Muscle of leg (tissue), 11 donors: ENCODE data around the gene SIK3. TPM values are rescaled to one million over a fixed set of nuclear protein-coding genes. Genes with fewer than 3 reads are reported as not detected.
A peak's percentile ranks its signal among the peaks of the same experiment; 100 is the strongest.
"Not testable (repeated sequence)": the region's sequence is repeated elsewhere in the genome, so short reads cannot be mapped to it uniquely, and the experiment has no call there.

Experiments
- DNase-seq: peaks from one replicate; pipeline ENCODE4 v3.0.0; 2013
- H3K27ac ChIP-seq: one replicate; pipeline ENCODE4 v1.5.1; 2013; ENCODE audit warnings: mild to moderate bottlenecking, low read length, control low read depth
- H3K27me3 ChIP-seq: one replicate; pipeline ENCODE4 v1.6.1; 2013; ENCODE audit warnings: low read length; ENCODE audit not compliant: control insufficient read depth, insufficient read depth
- H3K36me3 ChIP-seq: one replicate; pipeline ENCODE4 v1.6.1; 2013; ENCODE audit warnings: low read length; ENCODE audit not compliant: control insufficient read depth, insufficient read depth
- H3K4me1 ChIP-seq: one replicate; pipeline ENCODE4 v1.6.1; 2013; ENCODE audit warnings: low read length; ENCODE audit not compliant: control insufficient read depth, insufficient read depth
- H3K4me3 ChIP-seq: one replicate; pipeline ENCODE4 v1.5.1; 2013; ENCODE audit warnings: low read length, control low read depth
- H3K9me3 ChIP-seq: replicated peaks from 2 replicates; pipeline ENCODE4 v1.6.1; 2013; ENCODE audit warnings: low read depth, low read length; ENCODE audit not compliant: control insufficient read depth
- WGBS: methylation state at CpG from one replicate; pipeline ENCODE4 v1.1.5; 2013; ENCODE audit warnings: missing lambda C conversion rate; ENCODE audit not compliant: insufficient coverage; 5-methylcytosine and 5-hydroxymethylcytosine counted together
- polyA plus RNA-seq, 8 donors: library from polyadenylated mRNA; unstranded; fragments of 120-200 nt; gene quantifications; one replicate each; pipeline versions ENCODE4 v1.2.1 to v1.2.3, GENCODE V29; 2013; ENCODE audit warnings: inconsistent platforms in 1 of 8, low replicate concordance in 1 of 8; ENCODE audit not compliant: insufficient read length in 8 of 8, insufficient read depth in 1 of 8
- total RNA-seq: library from RNA; stranded (reverse); fragments of 120-200 nt; gene quantifications from one replicate; pipeline ENCODE4 v1.2.4, GENCODE V29; 2013

Gene SIK3
- total and polyA plus RNA-seq, 9 donors = 20.0 to 35.0 (median 29.5) TPM

DNA sequence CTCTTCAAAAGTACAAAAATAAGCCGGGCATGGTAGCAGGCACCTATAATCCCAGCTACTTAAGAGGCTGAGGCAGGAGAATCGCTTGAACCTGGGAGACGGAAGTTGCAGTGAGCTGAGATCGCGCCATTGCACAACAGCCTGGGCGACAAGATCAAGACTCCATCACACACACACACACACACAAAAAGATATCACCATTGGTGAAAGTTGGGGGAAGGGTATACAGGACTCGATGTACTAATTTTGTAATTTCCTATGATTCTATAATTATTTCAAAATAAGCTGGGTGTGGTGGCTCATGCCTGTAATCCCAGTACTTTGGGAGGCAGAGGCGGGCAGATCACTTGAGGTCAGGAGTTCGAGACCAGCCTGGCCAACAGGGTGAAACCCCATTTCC, 48.1 kb downstream of the SIK3 start:
- H3K36me3 ChIP-seq, H3K9me3 ChIP-seq, H3K4me3 ChIP-seq, H3K4me1 ChIP-seq, H3K27me3 ChIP-seq, H3K27ac ChIP-seq, DNase-seq: not testable (repeated sequence)
- WGBS = no CpG with 5 or more reads among the region's 9 CpGs

DNA sequence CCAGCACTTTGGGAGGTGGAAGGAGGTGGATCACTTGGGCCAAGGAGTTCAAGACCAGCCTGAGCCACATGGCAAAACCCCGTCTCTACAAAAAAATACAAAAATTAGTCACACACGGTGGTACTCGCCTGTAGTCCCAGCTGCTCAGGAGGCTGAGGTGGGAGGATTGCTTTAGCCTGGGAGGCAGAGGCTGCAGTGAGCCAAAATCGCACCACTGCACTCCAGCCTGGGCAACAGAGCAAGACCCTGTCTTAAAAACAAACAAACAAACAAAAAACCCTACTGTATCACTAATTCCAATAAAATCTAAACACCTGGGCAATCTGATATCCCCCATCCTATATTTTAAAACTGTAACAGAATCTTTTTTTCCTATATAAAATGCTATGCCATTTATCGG, 51.6 kb downstream of the SIK3 start:
- not testable (repeated sequence) for H3K4me1 ChIP-seq, H3K36me3 ChIP-seq, H3K4me3 ChIP-seq, DNase-seq, H3K9me3 ChIP-seq, H3K27me3 ChIP-seq, H3K27ac ChIP-seq
- WGBS = no CpG with 5 or more reads among the region's 5 CpGs

DNA sequence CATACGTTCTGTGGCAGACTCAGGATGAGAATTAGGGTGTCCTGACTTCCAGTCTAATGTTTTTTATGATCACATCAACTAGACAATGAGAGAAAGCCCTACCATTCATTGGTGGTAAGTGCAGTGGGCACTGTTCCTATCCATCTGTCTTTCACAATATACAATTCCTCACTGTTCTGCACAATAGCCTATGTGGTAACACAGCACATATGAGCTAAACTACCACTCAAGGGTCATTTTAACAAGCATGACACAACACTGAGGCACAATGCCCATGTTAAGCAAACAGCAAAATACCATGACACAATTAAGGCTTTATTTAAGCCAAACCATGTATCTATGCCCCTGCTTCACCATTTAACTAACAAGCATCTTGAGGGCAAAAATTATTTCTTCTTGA, 52.3 kb downstream of the SIK3 start:
- peak; percentile 15 for DNase-seq
- Histone ChIP-seq H3K27me3 (no peaks in the 10 kb centered on the region), H3K36me3 (no peaks in the 10 kb centered on the region), H3K4me3 (no peak overlapping the region), H3K9me3 (no peaks in the 10 kb centered on the region), H3K4me1 (peaks cover 10% of the 10 kb centered on the region), H3K27ac (no peak overlapping the region)
- no CpG with 5 or more reads among the region's 1 CpG for WGBS

DNA sequence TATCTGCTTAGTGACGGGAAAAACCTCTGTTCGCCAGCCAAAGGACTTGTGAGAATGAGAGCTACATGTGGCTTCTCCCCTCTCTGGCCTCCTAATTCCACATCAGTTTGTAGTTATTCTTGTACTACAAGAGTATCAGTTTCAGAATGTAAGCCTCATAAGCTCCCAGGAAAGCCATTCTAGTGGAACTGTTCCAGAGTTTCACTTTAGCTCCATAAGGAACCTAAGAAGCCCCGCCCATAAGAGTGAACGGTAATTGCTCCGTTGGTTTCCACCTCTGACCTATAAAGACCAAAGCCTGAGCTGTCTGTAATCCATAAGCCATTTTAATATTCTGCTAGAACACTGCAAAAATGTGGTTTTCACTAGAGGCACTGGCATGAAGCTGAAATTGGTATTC, 53.0 kb downstream of the SIK3 start:
- Histone ChIP-seq H3K27me3 (no peaks in the 10 kb centered on the region), H3K4me3 (no peak overlapping the region), H3K4me1 (peaks cover 10% of the 10 kb centered on the region), H3K9me3 (no peaks in the 10 kb centered on the region), H3K36me3 (no peaks in the 10 kb centered on the region), H3K27ac (peak overlapping the region; percentile 75)
- DNase-seq = peak; percentile 82
- 18% methylated on average over 2 of the region's 5 CpGs for WGBS

DNA sequence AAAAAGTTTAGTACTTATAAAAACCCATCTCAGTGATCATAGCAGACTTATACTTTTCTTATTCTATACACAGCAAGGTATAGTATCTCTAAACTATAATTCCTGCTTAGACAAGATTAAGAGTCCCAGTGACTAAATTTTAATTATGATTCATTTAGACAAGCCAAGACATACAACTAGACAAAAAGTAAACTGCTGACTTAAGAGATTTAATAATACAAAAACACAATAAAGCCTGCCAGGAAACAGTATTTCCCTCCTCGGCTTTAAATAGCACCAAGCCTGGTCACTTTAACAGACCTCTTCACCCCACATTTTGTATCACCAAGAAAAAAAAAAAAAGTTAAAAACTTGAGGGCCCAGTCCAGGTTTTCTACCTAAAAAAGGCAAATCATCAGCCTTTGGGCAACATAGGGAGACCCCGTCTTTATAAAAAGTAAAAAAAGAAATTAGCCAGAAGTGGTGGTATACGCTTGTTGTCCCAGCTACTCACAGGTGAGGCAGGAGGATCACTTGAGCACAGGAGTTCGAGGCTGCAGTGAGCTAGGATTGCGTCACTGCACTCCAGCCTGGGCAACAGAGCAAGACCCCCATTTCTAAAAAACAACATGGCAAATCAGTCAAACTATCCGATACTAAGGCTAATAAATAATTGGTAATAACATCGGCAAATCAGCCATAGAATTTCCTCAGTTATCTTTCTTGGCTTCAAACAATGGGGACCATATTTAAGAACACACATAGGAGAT, 53.8 kb downstream of the SIK3 start:
- Histone ChIP-seq H3K4me1 (peaks cover 10% of the 10 kb centered on the region), H3K9me3 (no peaks in the 10 kb centered on the region), H3K36me3 (no peaks in the 10 kb centered on the region), H3K27ac (peak overlapping the region; percentile 68), H3K4me3 (no peak overlapping the region), H3K27me3 (no peaks in the 10 kb centered on the region)
- peak; percentile 27 for DNase-seq
- 71% methylated on average over 2 of the region's 7 CpGs for WGBS

DNA sequence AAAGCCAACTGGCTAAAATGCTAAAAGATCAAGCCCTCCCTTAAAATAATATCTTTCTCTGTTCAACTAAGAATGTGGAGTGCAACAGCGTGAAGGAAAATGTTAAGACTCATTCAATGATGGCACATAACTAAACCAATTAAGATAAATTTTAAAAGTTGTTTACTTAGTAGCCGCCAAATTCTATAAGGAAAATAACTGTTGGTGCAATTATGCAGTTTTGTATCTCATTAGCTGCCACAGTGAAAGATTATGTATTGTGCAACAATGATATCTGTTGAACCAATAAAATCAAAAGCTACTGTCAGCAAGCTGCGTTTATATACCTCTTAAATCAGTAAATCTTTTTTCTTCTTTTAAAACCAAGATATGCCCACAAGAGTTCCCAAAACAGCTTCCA, 55.5 kb downstream of the SIK3 start:
- no peak overlapping the region for H3K27ac ChIP-seq
- H3K4me1 ChIP-seq = peaks cover 10% of the 10 kb centered on the region
- no peaks in the 10 kb centered on the region for H3K27me3 ChIP-seq
- no peak for DNase-seq
- H3K36me3 ChIP-seq = no peaks in the 10 kb centered on the region
- WGBS = no CpG with 5 or more reads among the region's 3 CpGs
- H3K9me3 ChIP-seq = no peaks in the 10 kb centered on the region
- H3K4me3 ChIP-seq = no peak overlapping the region

DNA sequence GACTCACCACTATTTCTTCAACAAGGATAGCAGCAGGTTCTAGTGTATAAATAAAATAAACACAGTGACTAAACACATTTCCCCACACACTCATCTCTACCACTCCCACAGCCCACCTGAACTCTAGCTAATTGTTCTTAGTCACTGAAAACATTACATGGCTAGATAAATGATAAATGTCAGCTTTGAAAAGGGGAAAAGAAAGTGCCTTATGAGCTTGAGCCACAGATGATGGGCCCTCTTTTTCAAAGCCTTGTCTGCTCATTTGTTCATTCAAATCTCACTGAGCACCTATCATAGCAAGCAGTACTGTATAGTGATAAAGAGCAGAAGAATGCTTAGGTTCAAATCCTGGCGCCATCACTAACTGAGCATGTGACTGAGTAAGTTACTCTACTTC, 58.3 kb downstream of the SIK3 start:
- Histone ChIP-seq H3K36me3 (no peaks in the 10 kb centered on the region), H3K4me3 (no peak overlapping the region), H3K27me3 (no peaks in the 10 kb centered on the region), H3K4me1 (peaks cover 4% of the 10 kb centered on the region), H3K9me3 (no peaks in the 10 kb centered on the region), H3K27ac (no peak overlapping the region)
- DNase-seq = no peak
- no CpG with 5 or more reads among the region's 1 CpG for WGBS

DNA sequence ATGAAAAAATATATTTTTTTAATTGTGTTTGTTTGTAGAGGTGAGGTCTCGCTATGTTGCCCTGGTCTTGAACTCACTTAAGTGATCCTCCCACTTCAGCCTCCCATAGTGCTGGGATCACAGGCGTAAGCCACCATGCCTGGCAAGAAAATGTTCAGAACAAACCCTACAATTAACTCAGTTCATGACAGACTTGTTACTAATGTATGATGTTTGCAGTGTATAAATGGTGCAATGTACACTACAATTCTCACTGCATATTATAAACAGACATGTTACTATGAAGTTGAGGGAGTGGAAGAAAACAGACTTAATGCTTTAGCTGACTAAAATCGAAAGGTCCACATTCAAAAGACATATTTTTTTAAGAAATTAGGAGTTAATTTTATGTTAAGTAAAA, 59.0 kb downstream of the SIK3 start:
- no CpG with 5 or more reads among the region's 3 CpGs for WGBS

DNA sequence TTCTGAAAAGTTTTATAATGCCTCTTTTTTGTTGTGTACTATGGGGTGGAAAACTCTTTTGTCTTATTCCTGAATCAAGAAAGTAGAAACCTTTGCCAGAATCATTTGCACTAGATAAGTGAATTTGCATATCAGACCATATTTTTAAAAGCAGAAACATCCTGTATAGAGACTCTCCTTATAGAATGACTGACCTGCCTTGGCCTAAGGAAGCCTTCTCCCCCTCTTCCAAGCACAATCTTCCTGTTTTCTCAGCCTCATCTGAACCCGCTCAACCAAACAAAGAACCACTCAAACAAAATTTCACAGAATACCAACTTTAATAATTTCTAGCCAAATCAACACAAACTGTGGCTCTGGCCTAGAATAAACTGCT, 60.3 kb downstream of the SIK3 start:
- 78% methylated on average over 1 of the region's 1 CpG for WGBS

More for the DNA sequence above, 59.0 kb downstream of the SIK3 start:
- Histone ChIP-seq H3K27ac (no peak overlapping the region), H3K36me3 (no peaks in the 10 kb centered on the region), H3K27me3 (no peaks in the 10 kb centered on the region), H3K9me3 (no peaks in the 10 kb centered on the region), H3K4me1 (no peaks in the 10 kb centered on the region), H3K4me3 (no peak overlapping the region)
- no peak for DNase-seq

DNA sequence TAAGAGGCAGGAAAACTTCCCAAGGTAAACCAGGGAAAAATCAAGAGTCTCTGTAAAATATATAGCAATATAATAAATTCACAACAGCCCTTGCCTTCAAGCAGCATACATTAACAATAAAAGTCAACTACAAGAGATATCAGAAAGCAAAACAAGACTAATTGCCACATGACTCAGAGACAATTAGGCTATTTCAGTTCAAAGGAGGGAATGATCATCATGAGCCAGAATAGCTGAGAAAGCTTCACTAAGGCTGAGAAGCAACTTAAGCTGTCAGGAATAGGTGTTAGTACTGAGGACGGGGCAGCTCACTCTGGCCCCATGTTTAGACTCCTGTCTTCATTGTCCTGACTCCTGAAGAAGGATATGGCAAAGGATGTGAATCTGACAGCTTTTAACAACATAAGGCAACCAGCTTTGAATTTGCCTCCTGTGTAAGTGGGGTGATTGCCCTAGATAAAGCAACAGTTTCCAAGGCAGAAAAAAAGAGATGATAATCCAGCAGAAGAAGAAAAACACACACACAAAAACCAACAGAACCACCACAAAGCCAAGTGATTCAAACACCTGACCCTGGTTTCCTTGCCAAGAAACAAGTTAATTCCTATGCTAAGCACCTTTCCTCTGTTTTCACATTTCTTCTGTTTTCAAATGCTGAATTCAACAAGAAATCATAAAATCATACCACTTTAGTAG, 60.8 kb downstream of the SIK3 start:
- no peak overlapping the region for H3K27ac ChIP-seq

More for the DNA sequence above, 60.3 kb downstream of the SIK3 start:
- Histone ChIP-seq H3K27ac (no peak overlapping the region), H3K27me3 (no peaks in the 10 kb centered on the region), H3K36me3 (no peaks in the 10 kb centered on the region), H3K4me1 (no peaks in the 10 kb centered on the region), H3K9me3 (no peaks in the 10 kb centered on the region), H3K4me3 (no peak overlapping the region)
- DNase-seq = no peak

More for the DNA sequence above, 60.8 kb downstream of the SIK3 start:
- Histone ChIP-seq H3K9me3 (no peaks in the 10 kb centered on the region), H3K4me1 (no peaks in the 10 kb centered on the region), H3K27me3 (no peaks in the 10 kb centered on the region), H3K36me3 (no peaks in the 10 kb centered on the region), H3K4me3 (no peak overlapping the region)
- no CpG with 5 or more reads among the region's 1 CpG for WGBS
- DNase-seq = no peak
